Esophagus squamous epithelium (tissue), 5 donors: ENCODE results near the gene FAM228B. TPM values are rescaled to one million over a fixed set of nuclear protein-coding genes. Genes with fewer than 3 reads are reported as not detected.
"Not testable (repeated sequence)": the region's sequence is repeated elsewhere in the genome, so short reads cannot be mapped to it uniquely, and the experiment has no call there.

Source experiments
- DNase-seq: peaks from one replicate; lab custom pipeline; 2025; lab: John Stamatoyannopoulos, UW
- H3K27ac ChIP-seq, 4 donors: fragments of 200-600 bp; sonication (generic); one replicate each; pipeline ENCODE4 v1.5.1; 2016 to 2019; ENCODE audit warnings: mild to moderate bottlenecking in 1 of 4
- H3K27me3 ChIP-seq, 4 donors: fragments of 200-600 bp; sonication (generic); 1 replicate in 3 of 4; 2 replicates in 1 of 4; pipeline versions ENCODE4 v1.5.1 to v1.6.0; 2017 to 2021; ENCODE audit warnings: antibody characterized with exemption in 1 of 4
- H3K36me3 ChIP-seq, 3 donors: fragments of 200-600 bp; sonication (generic); one replicate each; pipeline ENCODE4 v1.5.1; 2016 to 2019
- H3K4me1 ChIP-seq, 3 donors: fragments of 200-600 bp; sonication (generic); one replicate each; pipeline ENCODE4 v1.5.1; 2017 to 2019
- H3K4me3 ChIP-seq, 4 donors: fragments of 200-600 bp; sonication (generic); 1 replicate in 3 of 4; 2 replicates in 1 of 4; pipeline ENCODE4 v1.5.1; 2016 to 2019; ENCODE audit warnings: mild to moderate bottlenecking in 2 of 4, moderate library complexity in 1 of 4
- H3K9me3 ChIP-seq, 3 donors: fragments of 200-600 bp; sonication (generic); one replicate each; pipeline ENCODE4 v1.5.1; 2016 to 2019
- POLR2A ChIP-seq, 4 donors: fragments of 450-650 bp; IDR thresholded peaks; one replicate each; pipeline ENCODE4 v1.6.1; 2017; ENCODE audit warnings: antibody characterized with exemption in 4 of 4, mild to moderate bottlenecking in 4 of 4, moderate library complexity in 3 of 4
- WGBS, 2 donors: methylation state at CpG; one replicate each; pipeline ENCODE4 v1.1.5; 2018; 5-methylcytosine and 5-hydroxymethylcytosine counted together
- intact Hi-C: fragments of 100-400 bp; cut with DNase I; formaldehyde crosslinking; loops from one replicate; pipeline ENCODE4 v1.15.0; 2022
- total RNA-seq, 4 donors: library from RNA; depleted of rRNA; stranded (reverse); fragments of >200 nt; gene quantifications; one replicate each; pipeline ENCODE4 v1.1.0, GENCODE V29; 2016
- TF ChIP-seq, protein P1 (sequence below), 6 experiments: fragments of 450-650 bp in 4 of 6; fragments of 200-600 bp in 2 of 6; sonication (generic) in 2 of 6; IDR thresholded peaks; one replicate each; pipeline ENCODE4 v1.5.1; 2016 to 2019; ENCODE audit warnings: antibody characterized with exemption in 6 of 6, mild to moderate bottlenecking in 4 of 6, moderate library complexity in 4 of 6
- donor health status: DM: yes; HTN: yes; CAD: no.

The FAM228B gene
- total RNA-seq, 4 donors from 2014 or later = 0.87 to 16.4 (median 8.4) TPM

DNA sequence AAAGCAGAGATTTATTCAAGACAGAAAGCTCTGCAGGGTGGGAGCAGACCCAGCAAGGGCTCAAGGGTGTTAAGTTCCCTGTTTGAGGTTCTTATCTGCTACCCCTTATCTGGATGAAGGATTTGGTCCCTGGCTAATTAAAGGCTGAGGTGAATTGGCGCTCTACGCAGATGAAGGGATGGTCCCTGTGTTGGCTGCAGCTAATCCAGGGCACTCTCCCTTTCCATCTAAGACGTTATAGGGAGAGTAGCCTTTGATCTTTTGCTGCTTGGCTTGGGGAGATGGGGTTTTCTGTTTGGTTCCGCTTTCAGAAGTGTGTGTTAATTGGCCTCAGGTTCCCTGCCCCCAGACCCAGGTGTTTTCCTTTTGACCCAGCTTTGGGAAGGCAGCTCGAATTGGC is 68.6 kb downstream of the FAM228B start:
- DNase-seq = no peak
- Histone ChIP-seq H3K9me3 (no peaks in the 10 kb centered on the region), H3K36me3 (no peaks in the 10 kb centered on the region), H3K4me3 (no peak overlapping the region), H3K4me1 (no peaks in the 10 kb centered on the region), H3K27me3 (no peaks in the 10 kb centered on the region), H3K27ac (no peak overlapping the region)
- 69 to 78% methylated on average over 5 of the region's 5 CpGs for WGBS, 2 donors
- TF ChIP-seq, protein P1, sequence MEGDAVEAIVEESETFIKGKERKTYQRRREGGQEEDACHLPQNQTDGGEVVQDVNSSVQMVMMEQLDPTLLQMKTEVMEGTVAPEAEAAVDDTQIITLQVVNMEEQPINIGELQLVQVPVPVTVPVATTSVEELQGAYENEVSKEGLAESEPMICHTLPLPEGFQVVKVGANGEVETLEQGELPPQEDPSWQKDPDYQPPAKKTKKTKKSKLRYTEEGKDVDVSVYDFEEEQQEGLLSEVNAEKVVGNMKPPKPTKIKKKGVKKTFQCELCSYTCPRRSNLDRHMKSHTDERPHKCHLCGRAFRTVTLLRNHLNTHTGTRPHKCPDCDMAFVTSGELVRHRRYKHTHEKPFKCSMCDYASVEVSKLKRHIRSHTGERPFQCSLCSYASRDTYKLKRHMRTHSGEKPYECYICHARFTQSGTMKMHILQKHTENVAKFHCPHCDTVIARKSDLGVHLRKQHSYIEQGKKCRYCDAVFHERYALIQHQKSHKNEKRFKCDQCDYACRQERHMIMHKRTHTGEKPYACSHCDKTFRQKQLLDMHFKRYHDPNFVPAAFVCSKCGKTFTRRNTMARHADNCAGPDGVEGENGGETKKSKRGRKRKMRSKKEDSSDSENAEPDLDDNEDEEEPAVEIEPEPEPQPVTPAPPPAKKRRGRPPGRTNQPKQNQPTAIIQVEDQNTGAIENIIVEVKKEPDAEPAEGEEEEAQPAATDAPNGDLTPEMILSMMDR (IDR thresholded peaks at IDR 0.05) = no peak
- no peak for TF ChIP-seq POLR2A (IDR thresholded peaks at IDR 0.05)
- intact Hi-C loops = no loop called here

DNA sequence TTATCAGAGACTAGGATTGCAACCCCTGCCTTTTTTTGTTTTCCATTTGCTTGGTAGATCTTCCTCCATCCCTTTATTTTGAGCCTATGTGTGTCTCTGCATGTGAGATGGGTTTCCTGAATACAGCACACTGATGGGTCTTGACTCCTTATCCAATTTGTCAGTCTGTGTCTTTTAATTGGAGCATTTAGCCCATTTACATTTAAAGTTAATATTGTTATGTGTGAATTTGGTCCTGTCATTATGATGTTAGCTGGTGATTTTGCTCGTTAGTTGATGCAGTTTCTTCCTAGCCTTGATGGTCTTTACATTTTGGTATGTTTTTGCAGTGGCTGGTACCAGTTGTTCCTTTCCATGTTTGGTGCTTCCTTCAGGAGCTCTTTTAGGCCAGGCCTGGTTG is 73.9 kb downstream of the FAM228B start:
- intact Hi-C loops, H3K4me3 ChIP-seq, H3K4me1 ChIP-seq, H3K9me3 ChIP-seq, H3K27me3 ChIP-seq, DNase-seq, H3K27ac ChIP-seq: not testable (repeated sequence)
- 67 to 89% methylated on average over 1 of the region's 1 CpG for WGBS, 2 donors
- H3K36me3 ChIP-seq = peaks cover 0 to 13% (median 0%) of the 10 kb centered on the region in 3 donors

DNA sequence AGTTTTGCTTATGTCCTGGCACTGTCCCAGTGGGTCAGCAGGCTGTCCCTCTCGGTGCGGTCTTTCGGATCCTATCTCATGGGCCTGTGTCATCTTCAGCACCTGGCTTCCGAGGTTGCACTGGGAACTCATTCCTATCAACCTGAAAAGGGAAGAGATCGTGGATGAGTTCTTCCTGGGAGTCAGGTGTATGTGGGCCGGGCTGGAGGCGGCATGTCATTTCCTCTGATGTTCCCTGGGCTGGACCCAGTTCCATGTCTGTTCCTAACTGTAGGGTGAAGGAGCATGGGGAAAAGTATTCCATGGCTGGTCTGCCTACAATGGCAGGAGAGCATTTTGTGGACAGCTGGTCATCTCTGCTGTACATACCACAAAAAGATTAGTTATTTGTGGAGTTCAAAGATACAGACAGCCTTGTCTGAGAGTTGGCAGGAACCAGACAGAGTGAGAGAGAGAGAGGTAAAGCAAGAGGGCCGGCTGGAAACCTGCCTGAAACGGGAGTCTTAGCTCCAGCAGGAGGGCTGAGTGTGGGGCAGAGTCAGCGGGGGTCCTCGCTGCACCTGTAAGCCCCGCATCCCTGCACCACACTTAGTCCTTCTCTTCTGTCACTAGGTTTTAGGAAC is 76.8 kb downstream of the FAM228B start:
- peaks cover 4 to 41% (median 8%) of the 10 kb centered on the region in 3 donors for H3K36me3 ChIP-seq
- intact Hi-C loops = no loop called here
- H3K9me3 ChIP-seq = no peaks in the 10 kb centered on the region
- no peak for DNase-seq
- TF ChIP-seq, protein P1 (IDR thresholded peaks at IDR 0.05) = no peak
- TF ChIP-seq POLR2A (IDR thresholded peaks at IDR 0.05) = no peak
- H3K27me3 ChIP-seq = no peaks in the 10 kb centered on the region
- 70 to 87% methylated on average over 9 to 12 of the region's 12 CpGs for WGBS, 2 donors
- H3K27ac ChIP-seq = no peak overlapping the region
- no peaks in the 10 kb centered on the region for H3K4me1 ChIP-seq
- no peak overlapping the region for H3K4me3 ChIP-seq

DNA sequence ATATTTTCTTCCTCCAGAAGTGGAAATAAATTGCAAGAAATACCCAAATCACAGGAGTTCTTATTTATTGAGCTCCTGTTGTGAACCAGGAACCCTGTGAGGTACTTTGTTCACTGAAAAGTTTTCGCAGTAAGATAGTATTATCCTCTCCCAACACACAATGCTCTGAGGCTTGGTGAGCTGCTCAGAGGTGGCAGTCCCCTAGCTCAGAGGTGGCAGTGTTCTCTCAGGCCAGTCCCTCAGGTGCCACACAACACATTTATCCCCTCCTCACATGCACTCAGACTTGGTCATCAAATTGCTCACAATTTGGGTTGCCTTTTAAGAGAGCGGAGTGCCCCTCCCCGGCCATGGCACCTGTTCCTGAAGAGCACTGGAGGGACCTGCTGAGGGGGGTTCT is 77.5 kb downstream of the FAM228B start:
- intact Hi-C loops = no loop called here
- Histone ChIP-seq H3K27me3 (no peaks in the 10 kb centered on the region), H3K36me3 (peaks cover 8 to 49% (median 9%) of the 10 kb centered on the region in 3 donors), H3K27ac (no peak overlapping the region), H3K9me3 (no peaks in the 10 kb centered on the region), H3K4me1 (no peaks in the 10 kb centered on the region), H3K4me3 (no peak overlapping the region)
- DNase-seq = no peak
- TF ChIP-seq POLR2A (IDR thresholded peaks at IDR 0.05) = no peak
- TF ChIP-seq, protein P1 (IDR thresholded peaks at IDR 0.05) = no peak
- WGBS, 2 donors = 88 to 97% methylated on average over 1 to 2 of the region's 3 CpGs

DNA sequence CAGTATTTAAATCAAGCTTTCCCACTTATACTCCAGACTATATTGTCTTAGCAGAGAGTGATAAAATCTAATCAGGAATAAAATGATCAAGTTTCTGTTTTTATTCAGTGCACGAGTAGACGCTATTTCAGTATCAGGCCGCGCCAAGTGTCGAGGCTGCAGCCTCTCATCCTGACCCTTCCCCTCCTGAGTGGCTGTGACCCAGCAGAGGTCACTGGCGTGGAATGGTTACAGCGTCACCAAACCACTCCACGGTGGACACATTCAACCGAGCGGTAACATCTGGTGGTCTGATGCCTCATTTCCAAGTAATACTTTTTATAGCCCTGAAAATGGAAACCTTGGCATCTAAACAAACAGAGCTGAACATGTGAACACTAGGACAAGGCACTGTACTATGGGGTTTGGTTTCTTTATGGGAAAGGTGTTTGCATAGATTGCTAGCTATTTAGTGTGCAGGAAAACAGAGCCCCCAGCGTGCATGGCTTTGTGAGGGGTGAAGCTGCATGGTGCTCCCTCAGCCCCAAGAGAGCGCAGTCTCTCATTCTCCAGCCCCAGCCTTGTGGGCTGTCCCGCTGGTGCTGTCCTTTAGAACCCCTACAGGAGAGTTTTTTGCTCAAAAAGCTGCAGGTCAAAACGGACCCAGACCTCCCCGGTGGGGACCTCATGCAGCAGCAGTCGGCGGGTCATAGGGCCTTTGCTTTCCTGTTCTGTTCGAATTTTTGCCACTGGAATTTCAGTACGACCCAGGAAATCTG is 79.9 kb downstream of the FAM228B start:
- intact Hi-C loops = no loop called here
- Histone ChIP-seq H3K4me3 (no peak overlapping the region), H3K27me3 (no peaks in the 10 kb centered on the region), H3K4me1 (no peaks in the 10 kb centered on the region), H3K9me3 (no peaks in the 10 kb centered on the region), H3K27ac (no peak overlapping the region), H3K36me3 (peaks cover 12 to 73% (median 19%) of the 10 kb centered on the region in 3 donors)
- TF ChIP-seq, protein P1 (IDR thresholded peaks at IDR 0.05) = no peak
- no peak for TF ChIP-seq POLR2A (IDR thresholded peaks at IDR 0.05)
- 78 to 85% methylated on average over 14 to 18 of the region's 19 CpGs for WGBS, 2 donors
- no peak for DNase-seq
